Peyer's patch (tissue), 4 donors: ENCODE results near the gene CACNA1I.

Experiments
- POLR2A ChIP-seq, 2 donors: fragments of 450-650 bp; IDR thresholded peaks; one replicate each; pipeline ENCODE4 v1.5.1; 2017; ENCODE audit warnings: antibody characterized with exemption in 2 of 2, mild to moderate bottlenecking in 2 of 2, moderate library complexity in 2 of 2
- TF ChIP-seq, protein P1 (sequence below), 6 experiments: fragments of 450-650 bp in 4 of 6; fragments of 200-600 bp in 2 of 6; sonication (generic) in 1 of 6; IDR thresholded peaks; one replicate each; pipeline ENCODE4 v1.5.1; 2017 to 2019; ENCODE audit warnings: antibody characterized with exemption in 6 of 6, mild to moderate bottlenecking in 3 of 6, moderate library complexity in 1 of 6

DNA sequence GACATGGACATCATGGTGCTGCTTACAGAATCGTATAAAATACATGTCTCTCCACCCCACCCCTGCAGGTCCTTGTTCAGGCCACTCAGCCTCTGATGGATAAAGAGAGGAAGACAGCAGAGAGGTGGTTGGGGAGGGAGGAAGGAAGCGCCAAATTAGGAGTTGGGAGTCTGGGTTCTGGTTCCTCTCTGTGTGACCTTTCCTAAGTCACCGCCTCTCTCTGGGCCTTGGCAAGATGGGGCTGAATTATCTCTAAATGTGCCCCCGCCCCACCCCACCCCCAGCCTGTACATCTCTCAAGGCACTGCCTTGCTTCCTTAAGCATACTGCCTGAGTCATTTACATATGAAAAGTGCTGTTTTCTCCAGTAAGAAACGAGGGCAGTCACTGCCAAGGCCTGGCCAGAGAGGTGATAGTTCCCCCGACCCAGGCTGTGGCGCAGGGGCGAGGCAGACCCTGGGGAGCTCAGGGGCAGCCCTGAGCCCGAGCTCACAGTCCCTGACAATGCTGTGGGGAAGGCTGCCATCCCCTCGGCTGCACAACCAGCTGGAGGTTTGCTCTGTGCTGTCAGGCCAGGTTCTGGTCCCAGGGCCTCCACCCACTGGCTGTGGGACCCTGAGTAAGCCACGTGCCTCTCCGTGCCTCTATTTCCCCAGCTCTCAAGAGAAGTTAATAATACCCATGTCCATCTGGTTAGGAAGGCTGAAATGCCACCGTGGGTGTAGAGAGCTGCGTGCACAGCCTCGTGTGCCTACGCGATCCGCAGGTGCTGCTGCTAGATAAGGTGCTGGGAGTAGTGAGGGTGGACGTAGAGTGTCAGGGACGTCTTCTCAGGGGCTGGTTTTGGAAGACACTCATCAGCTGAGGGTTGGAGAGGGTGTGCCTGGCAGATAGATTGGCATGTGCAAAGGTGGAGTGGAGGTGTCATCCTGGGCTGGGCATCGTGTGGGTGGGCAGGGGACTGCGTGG, 55.3 kb downstream of the CACNA1I start:
- TF ChIP-seq, protein P1, sequence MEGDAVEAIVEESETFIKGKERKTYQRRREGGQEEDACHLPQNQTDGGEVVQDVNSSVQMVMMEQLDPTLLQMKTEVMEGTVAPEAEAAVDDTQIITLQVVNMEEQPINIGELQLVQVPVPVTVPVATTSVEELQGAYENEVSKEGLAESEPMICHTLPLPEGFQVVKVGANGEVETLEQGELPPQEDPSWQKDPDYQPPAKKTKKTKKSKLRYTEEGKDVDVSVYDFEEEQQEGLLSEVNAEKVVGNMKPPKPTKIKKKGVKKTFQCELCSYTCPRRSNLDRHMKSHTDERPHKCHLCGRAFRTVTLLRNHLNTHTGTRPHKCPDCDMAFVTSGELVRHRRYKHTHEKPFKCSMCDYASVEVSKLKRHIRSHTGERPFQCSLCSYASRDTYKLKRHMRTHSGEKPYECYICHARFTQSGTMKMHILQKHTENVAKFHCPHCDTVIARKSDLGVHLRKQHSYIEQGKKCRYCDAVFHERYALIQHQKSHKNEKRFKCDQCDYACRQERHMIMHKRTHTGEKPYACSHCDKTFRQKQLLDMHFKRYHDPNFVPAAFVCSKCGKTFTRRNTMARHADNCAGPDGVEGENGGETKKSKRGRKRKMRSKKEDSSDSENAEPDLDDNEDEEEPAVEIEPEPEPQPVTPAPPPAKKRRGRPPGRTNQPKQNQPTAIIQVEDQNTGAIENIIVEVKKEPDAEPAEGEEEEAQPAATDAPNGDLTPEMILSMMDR (IDR thresholded peaks at IDR 0.05) = no peak
- TF ChIP-seq POLR2A (IDR thresholded peaks at IDR 0.05) = no peak
